CMK (cell line): ENCODE data around the gene RPL10A.

ENCODE experiments used
- DNase-seq: peaks from one replicate; pipeline ENCODE4 v3.0.0-alpha.2; 2010; ENCODE audit warnings: low read depth

The RPL10A gene

GRCh38 chr6:35475573-35475972, 7.4 kb downstream of the RPL10A start:
- DNase-seq: no peak

- DNase-seq: no peak
Measured at GRCh38 chr6:35476004-35476403, 7.8 kb downstream of the RPL10A start.

- DNase-seq: no peak
Measured at GRCh38 chr6:35477028-35477427, 8.8 kb downstream of the RPL10A start.

- DNase-seq: no peak
Measured at GRCh38 chr6:35477551-35478179, 9.5 kb downstream of the RPL10A start.

GRCh38 chr6:35478259-35478658, 10.1 kb downstream of the RPL10A start:
- DNase-seq: no peak

GRCh38 chr6:35480176-35480575, 12.0 kb downstream of the RPL10A start:
- DNase-seq: no peak

GRCh38 chr6:35481226-35481625, 13.0 kb downstream of the RPL10A start:
- DNase-seq: no peak

GRCh38 chr6:35483062-35483461, 14.9 kb downstream of the RPL10A start:
- DNase-seq: no peak

GRCh38 chr6:35483490-35483889, 15.3 kb downstream of the RPL10A start:
- no peak for DNase-seq

GRCh38 chr6:35483893-35484645, 15.9 kb downstream of the RPL10A start:
- no peak for DNase-seq

- no peak for DNase-seq
Measured at GRCh38 chr6:35484921-35485392, 16.8 kb downstream of the RPL10A start.

- DNase-seq: no peak
Measured at GRCh38 chr6:35485402-35485877, 17.2 kb downstream of the RPL10A start.

GRCh38 chr6:35486005-35486925, 18.1 kb downstream of the RPL10A start:
- DNase-seq: no peak

GRCh38 chr6:35487658-35488516, 19.7 kb downstream of the RPL10A start:
- DNase-seq: no peak

GRCh38 chr6:35488517-35488862, 20.3 kb downstream of the RPL10A start:
- no peak for DNase-seq

- no peak for DNase-seq
Measured at GRCh38 chr6:35489066-35489465, 20.9 kb downstream of the RPL10A start.

GRCh38 chr6:35489995-35490791, 22.0 kb downstream of the RPL10A start:
- no peak for DNase-seq

GRCh38 chr6:35490821-35491557, 22.8 kb downstream of the RPL10A start:
- DNase-seq: no peak

GRCh38 chr6:35491558-35492257, 23.5 kb downstream of the RPL10A start:
- no peak for DNase-seq
